Choroid plexus epithelial cell (primary cell): ENCODE measurements around the gene WARS2.
"Not testable (repeated sequence)": the region's sequence is repeated elsewhere in the genome, so short reads cannot be mapped to it uniquely, and the experiment has no call there.

ENCODE experiments used
- DNase-seq: peaks from one replicate; pipeline ENCODE4 v3.0.0-alpha.2; 2010; ENCODE audit warnings: low read depth
- H3K4me3 ChIP-seq: 2 replicates; pipeline ENCODE4 v1.5.1; 2011; ENCODE audit warnings: low read depth, mild to moderate bottlenecking, control low read depth, low read length, moderate library complexity
- TF ChIP-seq, protein P1 (sequence below): conservative IDR thresholded peaks from 2 replicates; pipeline ENCODE4 v1.5.1; 2011; ENCODE audit warnings: low read depth, mild to moderate bottlenecking, control low read depth, inconsistent platforms, low read length, moderate library complexity

Gene WARS2

DNA sequence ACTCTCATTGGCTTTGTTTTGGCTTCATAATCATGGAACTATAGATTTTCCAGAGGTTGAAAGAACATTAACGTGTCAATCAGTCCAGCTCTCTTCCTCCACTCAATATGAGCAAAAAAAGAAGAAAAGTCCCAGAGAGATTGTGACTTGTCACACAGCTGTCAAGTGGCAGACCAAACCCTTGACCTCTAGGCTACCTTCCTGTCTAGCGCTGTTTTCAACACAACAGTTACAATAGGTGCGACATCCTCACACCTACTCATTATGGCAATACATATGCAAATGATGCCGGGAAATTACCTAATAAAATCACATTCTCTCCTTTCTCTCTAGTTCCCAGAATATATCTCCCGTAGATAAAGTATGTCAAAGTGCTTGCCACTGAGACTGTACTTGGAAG is 1.1 kb downstream of the WARS2 start:
- TF ChIP-seq, protein P1, sequence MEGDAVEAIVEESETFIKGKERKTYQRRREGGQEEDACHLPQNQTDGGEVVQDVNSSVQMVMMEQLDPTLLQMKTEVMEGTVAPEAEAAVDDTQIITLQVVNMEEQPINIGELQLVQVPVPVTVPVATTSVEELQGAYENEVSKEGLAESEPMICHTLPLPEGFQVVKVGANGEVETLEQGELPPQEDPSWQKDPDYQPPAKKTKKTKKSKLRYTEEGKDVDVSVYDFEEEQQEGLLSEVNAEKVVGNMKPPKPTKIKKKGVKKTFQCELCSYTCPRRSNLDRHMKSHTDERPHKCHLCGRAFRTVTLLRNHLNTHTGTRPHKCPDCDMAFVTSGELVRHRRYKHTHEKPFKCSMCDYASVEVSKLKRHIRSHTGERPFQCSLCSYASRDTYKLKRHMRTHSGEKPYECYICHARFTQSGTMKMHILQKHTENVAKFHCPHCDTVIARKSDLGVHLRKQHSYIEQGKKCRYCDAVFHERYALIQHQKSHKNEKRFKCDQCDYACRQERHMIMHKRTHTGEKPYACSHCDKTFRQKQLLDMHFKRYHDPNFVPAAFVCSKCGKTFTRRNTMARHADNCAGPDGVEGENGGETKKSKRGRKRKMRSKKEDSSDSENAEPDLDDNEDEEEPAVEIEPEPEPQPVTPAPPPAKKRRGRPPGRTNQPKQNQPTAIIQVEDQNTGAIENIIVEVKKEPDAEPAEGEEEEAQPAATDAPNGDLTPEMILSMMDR, result no peak

DNA sequence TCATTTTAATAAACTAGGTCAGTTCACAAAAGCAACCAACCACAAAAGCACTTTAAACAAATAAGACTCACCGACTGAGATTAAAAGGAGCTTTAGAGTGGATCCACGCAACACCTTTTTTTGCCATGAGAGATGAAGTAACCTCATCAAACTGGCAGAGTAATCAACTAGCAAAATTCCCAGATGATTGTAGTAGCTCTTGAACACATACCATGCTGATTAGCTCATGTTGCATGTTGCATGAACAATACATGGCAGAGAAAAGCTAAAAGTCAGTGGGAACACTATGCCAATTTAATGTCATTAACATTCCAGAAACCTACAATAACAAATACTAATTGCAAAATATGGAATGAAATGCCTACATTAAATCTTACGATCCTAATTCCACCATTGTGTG is 4.1 kb downstream of the WARS2 start:
- H3K4me3 ChIP-seq, result no peak overlapping the region
- peak; percentile 50 for DNase-seq
- TF ChIP-seq, protein P1, result no peak

More for the DNA sequence above, 1.1 kb downstream of the WARS2 start:
- DNase-seq, result no peak
- peak overlapping the region; percentile 76 for H3K4me3 ChIP-seq

DNA sequence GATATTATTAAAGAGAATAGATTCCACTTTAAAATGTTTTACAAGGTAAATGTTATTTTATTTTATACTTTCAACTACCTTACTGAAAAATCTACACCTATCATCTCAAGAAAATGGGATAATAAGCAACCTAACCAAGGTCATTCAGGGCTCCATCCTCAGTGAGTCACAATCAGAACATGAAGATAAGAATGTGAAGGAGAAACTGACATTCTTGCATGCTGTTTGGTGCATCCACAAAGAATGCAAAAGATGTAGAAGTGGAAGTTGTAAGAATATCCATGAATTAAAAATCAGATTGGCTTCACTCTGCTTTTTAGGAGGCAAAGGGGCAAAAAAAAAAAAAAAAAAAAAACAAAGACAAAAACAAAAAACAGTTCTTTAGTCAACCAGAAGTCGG is 6.5 kb downstream of the WARS2 start:
- no peak overlapping the region for H3K4me3 ChIP-seq

DNA sequence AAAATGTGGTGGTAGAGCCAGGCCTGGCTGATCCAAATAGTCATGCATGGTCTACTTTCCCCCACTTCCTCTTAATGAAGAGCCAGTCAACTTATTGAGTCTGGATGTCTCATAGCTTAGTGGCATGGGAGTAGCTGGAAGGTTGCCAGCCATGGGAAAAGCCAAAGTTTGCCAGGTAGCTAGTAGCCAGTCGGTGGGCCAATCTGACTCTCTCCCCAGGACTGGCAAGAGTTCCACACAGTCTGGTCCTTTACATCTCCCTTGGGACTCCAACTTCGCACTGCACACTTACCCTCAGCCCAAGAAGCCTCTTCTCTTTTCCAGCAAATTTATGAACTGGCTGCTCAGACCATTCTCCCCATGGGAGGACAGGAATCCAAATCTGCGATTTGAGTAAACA is 8.3 kb downstream of the WARS2 start:
- TF ChIP-seq, protein P1, result no peak
- no peak for DNase-seq

More for the DNA sequence above, 6.5 kb downstream of the WARS2 start:
- TF ChIP-seq, protein P1, result no peak
- DNase-seq, result peak; percentile 71

DNA sequence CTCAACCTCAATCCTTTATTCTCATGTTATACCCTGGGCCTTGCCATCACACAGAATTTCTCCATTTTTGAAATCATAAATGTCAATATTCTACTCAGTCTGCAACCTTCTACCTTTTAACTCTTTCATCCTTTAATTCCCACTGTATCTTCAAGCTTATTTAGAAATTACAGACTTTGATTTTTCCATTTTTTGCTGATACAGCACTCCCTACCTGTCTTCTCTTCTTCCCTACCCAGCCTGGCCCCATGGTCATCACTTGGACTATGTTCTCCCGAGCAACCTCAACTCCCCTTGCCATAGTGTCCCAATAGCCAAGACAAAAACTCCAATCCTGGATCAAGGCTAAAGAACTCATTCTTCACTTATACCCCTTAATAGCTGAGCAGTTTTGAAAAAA is 14.6 kb downstream of the WARS2 start:
- TF ChIP-seq, protein P1, result no peak
- DNase-seq, result no peak
- no peak overlapping the region for H3K4me3 ChIP-seq

More for the DNA sequence above, 8.3 kb downstream of the WARS2 start:
- H3K4me3 ChIP-seq, result no peak overlapping the region

DNA sequence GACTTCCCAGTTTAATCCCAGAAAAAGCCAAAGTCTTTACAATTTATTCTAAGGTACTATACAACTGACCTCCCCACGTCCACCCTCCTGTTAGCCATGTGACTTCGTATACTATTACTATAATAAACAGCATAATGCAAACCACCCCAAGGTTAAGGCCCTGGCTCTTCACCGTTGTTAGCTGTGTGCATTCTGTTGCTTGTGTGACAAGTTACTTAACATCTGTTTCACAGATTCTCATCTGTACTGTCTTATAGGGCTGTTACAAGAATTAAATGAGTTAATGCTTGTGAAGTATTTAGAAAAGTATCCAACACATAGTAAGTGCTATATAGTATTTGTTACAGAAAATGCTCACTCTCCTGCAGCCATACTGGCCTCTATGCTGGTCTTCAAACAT is 15.7 kb downstream of the WARS2 start:
- DNase-seq, result no peak
- no peak overlapping the region for H3K4me3 ChIP-seq
- TF ChIP-seq, protein P1, result no peak

DNA sequence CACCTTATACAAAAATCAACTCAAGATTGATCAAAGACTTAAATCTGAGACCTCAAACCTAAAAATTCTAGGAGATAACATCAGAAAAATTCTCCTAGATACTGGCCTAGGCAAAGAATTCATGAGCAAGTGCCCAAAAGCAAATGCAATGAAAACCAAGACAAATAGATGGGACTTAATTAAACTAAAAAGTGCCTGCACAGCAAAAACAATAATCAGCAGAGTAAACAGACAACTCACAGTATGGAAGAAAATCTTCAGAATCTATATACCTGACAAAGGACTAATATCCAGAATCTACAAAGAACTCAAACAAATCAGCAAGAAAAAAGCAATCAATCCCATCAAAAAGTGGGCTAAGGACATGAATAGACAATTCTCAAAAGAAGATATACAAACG is 18.6 kb downstream of the WARS2 start:
- not testable (repeated sequence) for DNase-seq, H3K4me3 ChIP-seq

DNA sequence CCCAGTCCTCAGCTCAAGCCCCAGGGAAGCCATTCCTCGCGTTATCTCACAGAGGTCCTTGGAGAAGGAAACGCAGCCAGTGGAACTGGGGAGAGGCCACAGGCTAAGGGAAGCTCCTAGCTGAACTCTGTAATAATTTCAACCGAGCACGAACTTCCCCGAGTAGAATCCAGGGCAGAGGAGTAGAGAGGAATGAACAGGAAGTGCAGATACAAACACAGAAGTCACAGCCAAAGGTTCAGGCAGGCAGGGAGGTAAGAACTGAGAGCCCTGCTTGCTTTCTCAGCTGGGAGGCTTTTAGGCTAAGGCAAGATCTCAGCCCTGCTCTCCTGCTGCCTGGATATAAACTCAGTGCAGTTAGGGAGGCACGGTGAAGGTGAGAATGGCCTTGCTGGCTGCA is 23.7 kb downstream of the WARS2 start:
- DNase-seq, result peak; percentile 57
- TF ChIP-seq, protein P1, result no peak
- H3K4me3 ChIP-seq, result no peak overlapping the region
